Motor neuron (in vitro differentiated cells): ENCODE data around the gene GC. TPM values are rescaled to one million over a fixed set of nuclear protein-coding genes. Genes with fewer than 3 reads are reported as not detected.
"Not testable (repeated sequence)": the region's sequence is repeated elsewhere in the genome, so short reads cannot be mapped to it uniquely, and the experiment has no call there.

Experiments used
- ATAC-seq, 8 experiments: fragments of 200-7000 bp; cut with Tn5 transposase; replicated peaks in 6 of 8; 2 replicates each; pipeline ENCODE4 v1.8.0; 2021; ENCODE audit warnings: mild to moderate bottlenecking in 8 of 8, moderate library complexity in 8 of 8
- H3K27ac ChIP-seq, 2 donors: fragments of 250-450 bp; sonication (Bioruptor Pico); 2 replicates each; pipeline ENCODE4 v1.9.0; 2021; ENCODE audit warnings: antibody characterized with exemption in 2 of 2, mild to moderate bottlenecking in 2 of 2, moderate library complexity in 1 of 2
- H3K4me1 ChIP-seq, 2 donors: fragments of 250-450 bp; sonication (Bioruptor Pico); replicated peaks in 1 of 2; 2 replicates each; pipeline ENCODE4 v1.6.1; 2021; ENCODE audit warnings: antibody characterized with exemption in 2 of 2, mild to moderate bottlenecking in 2 of 2, moderate library complexity in 1 of 2
- H3K4me3 ChIP-seq, 5 donors: fragments of 250-450 bp; sonication (Bioruptor Pico); 2 replicates each; pipeline ENCODE4 v1.9.0; 2021; ENCODE audit warnings: antibody characterized with exemption in 5 of 5, mild to moderate bottlenecking in 5 of 5, moderate library complexity in 4 of 5
- WGBS, 10 experiments: fragments of 450-650 bp; shearing (Covaris generic); methylation state at CpG; one replicate each; pipeline ENCODE4 v1.0.0; 2022; 5-methylcytosine and 5-hydroxymethylcytosine counted together
- in situ Hi-C, 9 experiments: fragments of 400-800 bp; cut with MboI; loops; one replicate each; pipeline ENCODE4 v1.15.0; 2021; ENCODE audit warnings: low sequenced_read_pairs in 9 of 9, low pct_unique_long_range_greater_than_20kb in 2 of 9; ENCODE audit not compliant: unreplicated experiment in 9 of 9
- total RNA-seq, 8 experiments: library from RNA; unstranded; fragments of 300-600 nt; gene quantifications; 2 replicates each; pipeline versions ENCODE4 v1.2.3 to v1.2.4, GENCODE V29; 2022

GC gene
- total RNA-seq, 8 experiments from 2014 or later, result 0.17 to 4.4 (median 1.1) TPM; not detected in 3

DNA sequence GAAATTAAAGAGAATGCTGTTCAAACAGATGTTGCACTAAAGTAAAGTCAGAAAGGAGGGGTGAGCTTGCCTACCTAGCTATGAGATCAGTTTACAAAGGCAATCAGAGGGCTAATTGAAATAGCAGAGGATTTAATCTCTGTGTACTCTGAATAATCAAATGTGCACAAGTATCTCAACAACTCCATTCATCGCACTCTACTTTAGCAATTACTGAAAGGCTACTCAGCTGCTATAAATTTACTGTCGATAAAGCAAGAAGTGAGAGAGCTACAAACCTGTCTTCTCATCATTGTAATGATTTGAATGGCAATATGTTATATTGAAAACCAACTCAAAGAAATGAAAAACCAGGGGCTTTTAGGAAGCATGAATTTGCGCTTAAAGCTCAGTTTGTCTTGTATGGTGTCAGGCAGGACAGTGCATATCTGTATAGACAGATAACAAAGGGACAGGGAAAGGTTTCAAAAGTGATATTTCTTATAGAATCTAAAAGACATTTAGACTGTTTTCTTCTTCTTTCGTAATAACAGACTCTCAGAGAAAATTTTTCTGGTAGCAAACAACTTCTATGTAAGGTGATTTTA lies 34.8 kb downstream of the GC start:
- peaks cover 6 to 15% of the 10 kb centered on the region in 2 donors for H3K4me1 ChIP-seq
- H3K27ac ChIP-seq, result no peak overlapping the region
- no peak overlapping the region for H3K4me3 ChIP-seq
- ATAC-seq, result peak in 5 of 8 experiments; percentile 12 to 77 (median 66)
- in situ Hi-C loops, result loop anchor here in 5 of 9 experiments (25.0 kb wide), 5 partner anchors 188 to 1288 kb away; no protein-coding TSS in a partner anchor
- WGBS, 10 experiments, result 18 to 90% (median 67%) methylated on average over 2 to 4 of the region's 4 CpGs; no CpG with 5 or more reads in 1 of the 10 experiments

DNA sequence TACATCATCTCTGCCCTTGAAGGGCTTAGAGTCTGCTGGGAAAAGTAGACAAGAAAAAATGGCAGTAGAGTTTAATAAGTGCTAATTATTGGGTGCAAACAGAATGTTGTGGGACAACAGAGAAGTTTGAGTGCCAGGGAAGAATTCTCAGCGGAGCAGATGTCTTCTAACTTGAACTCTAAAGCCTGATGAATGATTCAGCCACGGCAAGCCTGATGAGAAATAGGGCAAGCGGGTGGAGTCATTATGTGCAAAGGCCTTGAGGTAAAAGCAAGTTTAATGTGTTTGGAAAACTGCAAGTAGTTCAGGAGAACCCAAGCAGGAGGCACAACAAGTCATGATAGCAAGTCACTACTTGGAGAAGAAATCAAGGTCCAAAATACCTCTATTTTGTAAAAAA lies 37.5 kb downstream of the GC start:
- 0 to 92% (median 60%) methylated on average over 1 to 3 of the region's 3 CpGs; no CpG with 5 or more reads in 3 of the 10 experiments for WGBS, 10 experiments
- in situ Hi-C loops, result loop anchor here in 5 of 9 experiments (25.0 kb wide), 5 partner anchors 191 to 1291 kb away; no protein-coding TSS in a partner anchor
- ATAC-seq, result peak in 3 of 8 experiments; percentile 23 to 87 (median 85)
- Histone ChIP-seq H3K27ac (no peak overlapping the region), H3K4me1 (peaks cover 6 to 15% of the 10 kb centered on the region in 2 donors), H3K4me3 (no peak overlapping the region)

DNA sequence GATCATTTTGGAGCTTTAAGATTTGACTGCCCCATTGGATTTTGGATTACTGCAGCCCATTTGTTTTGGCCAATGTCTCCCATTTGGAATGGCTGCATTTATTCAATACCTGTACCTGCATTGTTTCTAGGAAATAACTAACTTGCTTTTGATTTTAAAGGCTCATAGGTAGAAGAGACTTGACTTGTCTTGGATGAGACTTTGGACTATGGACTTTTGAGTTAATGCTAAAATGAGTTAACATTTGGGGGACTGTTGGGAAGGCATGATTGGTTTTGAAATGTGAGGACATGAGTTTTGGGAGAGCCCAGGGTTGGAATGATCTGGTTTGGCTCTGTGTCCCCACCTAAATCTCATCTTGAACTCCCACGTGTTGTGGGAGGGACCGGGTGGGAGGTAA lies 45.1 kb downstream of the GC start:
- not testable (repeated sequence) for H3K4me3 ChIP-seq, H3K4me1 ChIP-seq, ATAC-seq, H3K27ac ChIP-seq
- in situ Hi-C loops, result loop anchor here in 5 of 9 experiments (25.0 kb wide), 5 partner anchors 199 to 1299 kb away; no protein-coding TSS in a partner anchor
- WGBS, 10 experiments, result 20 to 83% methylated on average over 1 of the region's 2 CpGs; no CpG with 5 or more reads in 8 of the 10 experiments

DNA sequence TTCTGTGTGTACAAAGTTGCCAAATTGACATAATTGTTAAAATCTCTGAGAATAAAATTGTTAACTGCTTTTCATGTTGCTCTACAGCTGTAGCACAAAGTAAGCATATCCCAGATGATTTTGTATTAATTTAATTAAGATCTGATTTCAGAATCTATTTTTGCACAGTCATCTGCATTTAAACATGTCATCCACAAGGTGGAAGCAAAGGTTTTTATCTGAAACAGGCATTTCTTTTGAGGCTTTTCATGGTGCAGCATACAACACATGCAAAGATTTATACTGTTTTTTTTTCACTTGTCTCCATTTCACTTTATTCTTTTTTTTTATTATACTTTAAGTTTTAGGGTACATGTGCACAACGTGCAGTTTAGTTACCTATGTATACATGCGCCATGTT lies 51.2 kb downstream of the GC start:
- Histone ChIP-seq H3K4me1 (no peaks in the 10 kb centered on the region), H3K4me3 (no peak overlapping the region), H3K27ac (no peak overlapping the region)
- 60 to 83% (median 75%) methylated on average over 1 to 2 of the region's 2 CpGs; no CpG with 5 or more reads in 5 of the 10 experiments for WGBS, 10 experiments
- in situ Hi-C loops, result loop anchor here in 5 of 9 experiments (25.0 kb wide), 5 partner anchors 205 to 1305 kb away; no protein-coding TSS in a partner anchor
- ATAC-seq, result peak in 4 of 8 experiments; percentile 22 to 50 (median 34)

DNA sequence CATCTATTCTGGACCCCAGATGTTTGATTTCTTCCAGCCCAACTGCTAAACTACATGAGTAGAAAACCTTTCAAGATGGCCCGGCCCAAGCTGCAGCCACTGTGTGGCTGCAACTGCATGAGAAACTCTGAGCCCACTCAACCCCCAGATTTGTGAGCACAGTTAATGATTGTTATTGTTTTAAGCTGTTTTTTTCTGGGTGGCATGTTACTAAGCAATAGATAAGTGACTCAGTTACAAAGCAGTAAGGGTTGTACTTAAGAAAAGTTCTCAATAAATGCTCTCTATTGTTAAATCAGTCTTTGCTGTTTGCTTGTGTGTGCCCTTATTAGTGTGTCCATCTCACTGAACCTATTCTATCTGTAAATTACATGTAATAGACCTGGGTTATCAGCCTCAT lies 51.8 kb downstream of the GC start:
- H3K4me1 ChIP-seq, result no peaks in the 10 kb centered on the region
- ATAC-seq, result no peak
- in situ Hi-C loops, result loop anchor here in 5 of 9 experiments (25.0 kb wide), 5 partner anchors 205 to 1305 kb away; no protein-coding TSS in a partner anchor
- H3K27ac ChIP-seq, result no peak overlapping the region
- WGBS, 10 experiments, result 80 to 100% (median 83%) methylated on average over 1 of the region's 1 CpG; no CpG with 5 or more reads in 7 of the 10 experiments
- H3K4me3 ChIP-seq, result no peak overlapping the region

DNA sequence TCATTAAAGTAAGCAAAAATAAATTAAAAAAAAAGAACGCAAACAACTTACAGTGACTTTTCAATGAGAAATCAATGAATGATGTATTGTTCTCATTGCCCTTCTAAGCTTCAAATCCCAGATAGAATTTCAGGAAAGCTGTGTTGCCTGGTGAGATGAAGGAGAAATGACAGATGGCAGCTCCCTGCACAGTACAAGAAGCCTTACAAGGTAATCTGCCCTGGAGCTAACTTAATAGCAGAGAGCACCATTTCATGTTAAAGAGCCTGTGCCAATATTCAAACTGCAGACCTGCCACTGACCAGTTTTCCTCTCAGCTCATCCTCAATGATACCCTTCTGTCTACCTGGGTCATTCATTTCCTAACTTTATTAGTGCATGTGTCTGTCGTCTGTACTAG lies 54.0 kb downstream of the GC start:
- no peak overlapping the region for H3K27ac ChIP-seq
- no peak for ATAC-seq
- 41 to 100% (median 86%) methylated on average over 1 to 2 of the region's 2 CpGs; no CpG with 5 or more reads in 1 of the 10 experiments for WGBS, 10 experiments
- in situ Hi-C loops, result loop anchor here in 5 of 9 experiments (25.0 kb wide), 5 partner anchors 207 to 1307 kb away; no protein-coding TSS in a partner anchor
- no peak overlapping the region for H3K4me3 ChIP-seq
- H3K4me1 ChIP-seq, result no peaks in the 10 kb centered on the region

DNA sequence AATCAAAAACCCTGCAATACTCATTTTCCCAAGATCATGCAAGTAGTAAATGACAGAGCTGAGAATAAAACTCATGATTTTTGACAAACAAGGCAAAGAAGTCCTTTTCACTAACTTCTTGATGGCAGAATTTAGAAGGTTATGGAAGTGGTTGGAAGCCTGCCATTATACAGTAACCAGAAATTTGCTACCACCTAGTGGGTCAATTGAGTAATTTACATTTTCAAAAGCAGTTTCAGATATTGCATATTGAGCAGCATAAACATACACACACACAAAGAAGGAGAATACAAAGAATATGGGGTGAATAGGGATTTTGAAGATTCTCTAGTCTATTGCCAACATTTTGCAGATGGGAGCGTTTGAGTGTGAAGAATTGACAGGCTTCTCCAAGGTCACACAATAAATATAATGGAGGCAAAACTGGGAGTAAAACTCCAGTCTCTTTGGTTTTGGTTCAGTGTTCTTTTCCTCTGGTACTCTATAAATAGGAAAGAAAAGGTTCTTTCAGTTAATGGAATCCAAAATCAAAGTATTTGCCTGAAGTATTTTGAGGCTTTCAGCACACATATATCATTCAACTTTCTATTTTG lies 70.2 kb downstream of the GC start:
- in situ Hi-C loops, result loop anchor here in 4 of 9 experiments (10.0 to 25.0 kb wide), 4 partner anchors 489 to 1076 kb away; partner anchors contain the start of genes ENAM (in 1 of the 4) and JCHAIN (in 1 of the 4)
- WGBS, 10 experiments, result 0 to 86% (median 10%) methylated on average over 1 of the region's 1 CpG
- ATAC-seq, result peak in 4 of 8 experiments; percentile 21 to 53 (median 48)

DNA sequence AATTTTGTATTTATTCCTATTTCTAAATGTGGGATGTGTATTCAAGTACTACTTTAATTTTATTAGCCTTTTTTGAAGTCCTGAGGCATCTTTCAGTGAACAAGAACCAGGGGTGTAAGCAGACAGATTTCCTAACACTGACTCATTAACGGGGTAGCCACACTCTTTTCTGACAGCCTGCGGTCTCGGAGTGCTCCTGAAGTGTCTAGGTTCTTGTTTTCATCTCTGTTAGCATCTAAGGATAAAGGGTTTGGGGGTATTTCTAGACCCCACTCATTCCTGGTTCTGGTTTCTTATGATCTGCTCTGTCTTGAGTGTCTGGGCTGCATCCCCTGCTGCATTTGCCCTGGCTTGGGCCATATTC lies 71.9 kb downstream of the GC start:
- no peak for ATAC-seq
- WGBS, 10 experiments, result 24 to 100% (median 67%) methylated on average over 1 to 3 of the region's 3 CpGs; no CpG with 5 or more reads in 5 of the 10 experiments
- in situ Hi-C loops, result loop anchor here in 4 of 9 experiments (10.0 to 25.0 kb wide), 4 partner anchors 487 to 1075 kb away; partner anchors contain the start of genes ENAM (in 1 of the 4) and JCHAIN (in 1 of the 4)
- H3K27ac ChIP-seq, result no peak overlapping the region
- no peak overlapping the region for H3K4me3 ChIP-seq
- no peaks in the 10 kb centered on the region for H3K4me1 ChIP-seq

More for the DNA sequence above, 70.2 kb downstream of the GC start:
- no peaks in the 10 kb centered on the region for H3K4me1 ChIP-seq
- H3K27ac ChIP-seq, result no peak overlapping the region
- no peak overlapping the region for H3K4me3 ChIP-seq

DNA sequence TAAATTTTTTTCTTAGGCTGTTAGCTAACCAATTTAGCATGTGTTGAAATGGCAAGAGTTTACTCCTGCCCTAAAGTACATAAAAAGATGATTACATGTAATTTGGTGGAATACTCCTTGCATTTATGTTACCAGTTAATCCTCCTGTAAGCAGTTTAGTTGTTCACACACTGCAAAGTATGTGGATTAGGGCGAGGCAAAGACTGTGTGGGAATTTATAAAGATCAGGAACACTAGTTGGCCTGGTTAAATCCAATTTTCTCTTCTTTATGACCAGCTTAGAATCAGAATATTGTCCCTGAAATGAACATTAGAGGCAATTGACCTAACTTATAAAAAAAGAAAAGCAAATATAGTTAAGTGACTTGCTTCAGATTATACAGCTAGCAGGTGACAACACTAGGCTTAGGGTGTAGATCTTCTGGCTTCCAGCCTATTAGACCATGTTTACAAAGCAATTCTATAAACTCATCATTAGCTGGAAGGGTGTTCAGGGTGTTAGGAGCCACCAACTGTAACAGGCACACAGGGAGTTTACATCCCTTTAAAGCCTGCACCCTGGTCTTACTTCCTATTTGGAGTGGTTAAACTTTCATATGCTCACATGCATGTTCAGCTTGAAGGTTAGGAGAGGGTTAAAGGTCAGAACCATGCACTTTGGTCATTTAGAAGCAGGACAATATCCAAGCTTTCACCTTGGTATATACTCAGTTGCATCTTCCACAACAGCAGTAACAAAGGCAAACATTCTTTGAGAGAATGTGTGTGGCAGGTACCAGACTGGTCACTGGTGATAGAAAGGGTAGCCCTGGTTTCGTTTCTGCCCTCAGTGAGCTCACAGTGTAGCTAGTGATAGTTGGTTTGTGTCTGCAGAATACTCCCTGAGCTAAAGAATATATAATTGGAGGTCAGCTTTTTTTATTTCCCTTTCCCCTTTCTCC lies 72.6 kb downstream of the GC start:
- WGBS, 10 experiments, result 0 to 88% (median 54%) methylated on average over 1 to 2 of the region's 2 CpGs; no CpG with 5 or more reads in 2 of the 10 experiments

DNA sequence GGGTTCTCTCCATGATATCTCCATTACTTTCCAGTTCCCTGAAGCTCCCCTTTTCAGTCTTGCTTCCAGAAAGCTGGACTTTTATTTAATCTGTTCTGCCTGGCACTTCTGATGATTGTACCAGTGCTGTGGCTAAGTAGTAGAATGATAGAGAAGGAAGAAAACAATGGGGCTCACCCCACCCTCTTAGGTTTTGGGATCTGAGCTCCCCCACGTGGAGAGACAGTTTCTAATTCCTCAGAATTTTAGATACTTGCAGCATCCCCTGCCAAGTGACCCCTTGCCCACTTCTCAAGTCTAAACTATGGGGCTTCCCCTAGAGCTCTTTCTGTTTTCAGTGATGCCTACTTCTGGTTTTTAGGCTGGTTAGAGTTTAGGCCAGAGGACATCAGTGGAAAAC lies 73.9 kb downstream of the GC start:
- WGBS, 10 experiments, result 29 to 60% methylated on average over 1 of the region's 1 CpG; no CpG with 5 or more reads in 8 of the 10 experiments
- Histone ChIP-seq H3K4me1 (no peaks in the 10 kb centered on the region), H3K4me3 (no peak overlapping the region), H3K27ac (no peak overlapping the region)
- in situ Hi-C loops, result loop anchor here in 4 of 9 experiments (10.0 to 25.0 kb wide), 4 partner anchors 485 to 1073 kb away; partner anchors contain the start of genes ENAM (in 1 of the 4) and JCHAIN (in 1 of the 4)
- ATAC-seq, result peak in 2 of 8 experiments; percentile 46 to 55

More for the DNA sequence above, 72.6 kb downstream of the GC start:
- H3K4me3 ChIP-seq, result no peak overlapping the region
- in situ Hi-C loops, result loop anchor here in 4 of 9 experiments (10.0 to 25.0 kb wide), 4 partner anchors 487 to 1074 kb away; partner anchors contain the start of genes ENAM (in 1 of the 4) and JCHAIN (in 1 of the 4)
- no peaks in the 10 kb centered on the region for H3K4me1 ChIP-seq
- no peak overlapping the region for H3K27ac ChIP-seq
- ATAC-seq, result peak in 1 of 8 experiments; percentile 27

DNA sequence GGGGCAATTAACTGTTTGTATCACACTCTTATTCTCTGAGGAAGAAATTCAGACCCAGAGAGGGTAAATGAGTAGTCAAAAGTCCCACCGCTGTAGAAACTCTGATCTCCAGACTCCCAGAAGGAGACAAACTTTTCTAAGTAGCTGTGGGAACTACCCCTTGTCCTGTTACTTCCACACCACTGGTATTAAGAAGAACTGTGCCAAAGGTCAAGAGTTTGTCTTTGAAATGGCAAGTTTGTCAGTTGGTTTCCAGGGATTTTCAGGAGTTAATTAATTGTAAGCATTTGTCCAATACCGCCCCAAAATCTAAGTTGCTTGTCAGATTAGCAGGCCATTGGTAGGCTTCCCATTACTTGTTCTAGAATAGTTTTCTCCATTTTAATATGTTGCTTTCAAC lies 85.7 kb downstream of the GC start:
- ATAC-seq, result no peak
- H3K27ac ChIP-seq, result no peak overlapping the region
- H3K4me3 ChIP-seq, result no peak overlapping the region
- in situ Hi-C loops, result loop anchor here in 2 of 9 experiments (25.0 kb wide), 2 partner anchors 136 to 436 kb away; no protein-coding TSS in a partner anchor
- H3K4me1 ChIP-seq, result peaks cover 0 to 4% of the 10 kb centered on the region in 2 donors
- 23 to 100% (median 49%) methylated on average over 1 to 2 of the region's 2 CpGs; no CpG with 5 or more reads in 2 of the 10 experiments for WGBS, 10 experiments

DNA sequence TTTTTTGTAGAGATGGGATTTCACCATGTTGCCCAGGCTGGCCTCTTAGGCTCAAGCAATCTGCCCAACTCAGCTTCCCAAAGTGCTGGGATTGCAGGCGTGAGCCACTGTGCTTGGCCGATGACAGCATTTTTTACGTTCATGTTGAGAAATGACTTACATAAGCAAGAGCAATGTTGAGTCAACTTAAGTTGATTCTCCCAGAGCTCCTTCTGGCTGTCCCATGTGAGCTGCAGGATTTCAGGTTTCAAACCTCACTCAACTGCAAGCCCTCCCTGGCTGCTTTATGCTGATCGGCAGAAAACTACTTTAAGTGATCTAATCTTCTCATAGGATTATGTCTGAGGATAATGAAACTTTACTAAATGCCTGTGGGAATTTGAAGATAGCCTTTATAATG lies 86.8 kb downstream of the GC start:
- in situ Hi-C loops, result loop anchor here in 2 of 9 experiments (25.0 kb wide), 2 partner anchors 135 to 435 kb away; no protein-coding TSS in a partner anchor
- peaks cover 0 to 4% of the 10 kb centered on the region in 2 donors for H3K4me1 ChIP-seq
- no peak overlapping the region for H3K27ac ChIP-seq
- no peak overlapping the region for H3K4me3 ChIP-seq
- 13 to 100% (median 97%) methylated on average over 1 to 4 of the region's 4 CpGs; no CpG with 5 or more reads in 2 of the 10 experiments for WGBS, 10 experiments
- ATAC-seq, result no peak
